GM23338 (cell line): ENCODE results near the gene ASPHD1. TPM values are rescaled to one million over a fixed set of nuclear protein-coding genes. Genes with fewer than 3 reads are reported as not detected.

Experiments
- ATAC-seq: fragments of 200-7000 bp; cut with Tn5 transposase; 3 replicates; pipeline ENCODE4 v1.9.1; 2020
- DNase-seq: peaks from one replicate; pipeline ENCODE4 v3.0.0-alpha.2; 2015; ENCODE audit warnings: low spot score
- H2AFZ ChIP-seq: fragments of 200-600 bp; sonication (generic); 2 replicates; pipeline ENCODE4 v1.8.0; 2016; ENCODE audit warnings: antibody characterized with exemption, mild to moderate bottlenecking, moderate library complexity
- H3F3A ChIP-seq: fragments of 200-600 bp; sonication (generic); replicated peaks from 2 replicates; pipeline ENCODE4 v1.8.0; 2017; ENCODE audit warnings: antibody characterized with exemption, mixed run types, low read depth
- H3K27ac ChIP-seq: fragments of 200-600 bp; sonication (generic); 2 replicates; pipeline ENCODE4 v1.6.1; 2016; ENCODE audit warnings: low read depth
- H3K27me3 ChIP-seq: fragments of 200-600 bp; sonication (generic); 2 replicates; pipeline ENCODE4 v1.8.0; 2016; ENCODE audit warnings: mild to moderate bottlenecking, mixed run types, moderate library complexity; ENCODE audit not compliant: insufficient read depth
- H3K36me3 ChIP-seq: fragments of 200-600 bp; sonication (generic); 2 replicates; pipeline ENCODE4 v1.8.0; 2016; ENCODE audit warnings: mild to moderate bottlenecking; ENCODE audit not compliant: insufficient read depth
- H3K4me1 ChIP-seq: fragments of 200-600 bp; sonication (generic); 2 replicates; pipeline ENCODE4 v1.8.0; 2016; ENCODE audit warnings: mild to moderate bottlenecking, moderate library complexity; ENCODE audit not compliant: insufficient read depth
- H3K4me2 ChIP-seq: fragments of 200-600 bp; sonication (generic); 2 replicates; pipeline ENCODE4 v1.7.1; 2017; ENCODE audit warnings: mixed run types
- H3K4me3 ChIP-seq: fragments of 200-600 bp; sonication (generic); 2 replicates; pipeline ENCODE4 v1.6.1; 2016; ENCODE audit warnings: mixed run types
- H3K79me2 ChIP-seq: fragments of 200-600 bp; sonication (generic); replicated peaks from 2 replicates; pipeline ENCODE4 v1.8.0; 2017; ENCODE audit warnings: mild to moderate bottlenecking; ENCODE audit not compliant: insufficient read depth
- H3K9me2 ChIP-seq: fragments of 200-600 bp; sonication (generic); 2 replicates; pipeline ENCODE4 v1.8.0; 2017; ENCODE audit not compliant: insufficient read depth
- H4K20me1 ChIP-seq: fragments of 200-600 bp; sonication (generic); replicated peaks from 2 replicates; pipeline ENCODE4 v1.8.0; 2017; ENCODE audit warnings: mild to moderate bottlenecking; ENCODE audit not compliant: insufficient read depth
- H3K27ac Mint-ChIP-seq: 2 replicates; pipeline ENCODE4 v1.8.0; 2020; ENCODE audit warnings: inconsistent platforms, mild to moderate bottlenecking, moderate library complexity, mixed read lengths
- H3K27me3 Mint-ChIP-seq: 3 replicates; pipeline ENCODE4 v1.8.0; 2022; ENCODE audit warnings: low read depth, mild to moderate bottlenecking, moderate library complexity, mixed read lengths, inconsistent platforms; ENCODE audit not compliant: insufficient read depth, poor library complexity
- H3K36me3 Mint-ChIP-seq: 3 replicates; pipeline ENCODE4 v1.8.0; 2021; ENCODE audit warnings: low read depth, mild to moderate bottlenecking, inconsistent platforms, moderate library complexity, mixed read lengths
- H3K4me1 Mint-ChIP-seq: 3 replicates; pipeline ENCODE4 v1.8.0; 2020; ENCODE audit warnings: mild to moderate bottlenecking, inconsistent platforms, mixed read lengths
- H3K4me3 Mint-ChIP-seq: 3 replicates; pipeline ENCODE4 v1.8.0; 2021; ENCODE audit warnings: moderate library complexity, mild to moderate bottlenecking, inconsistent platforms, mixed read lengths
- H3K9me3 Mint-ChIP-seq: 3 replicates; pipeline ENCODE4 v1.8.0; 2020; ENCODE audit warnings: moderate library complexity, mild to moderate bottlenecking, inconsistent platforms, mixed read lengths
- CTCF ChIP-seq, 2 experiments: fragments of 200-600 bp in 1 of 2; sonication (generic) in 1 of 2; conservative IDR thresholded peaks; 2 replicates each; pipeline versions ENCODE4 v1.5.1 to v1.6.1; 2016 to 2017; ENCODE audit warnings: antibody characterized with exemption in 2 of 2, low read depth in 2 of 2, mild to moderate bottlenecking in 2 of 2, moderate library complexity in 1 of 2
- ETS1 ChIP-seq: IDR thresholded peaks from 2 replicates; pipeline ENCODE4 v1.6.1; 2016; ENCODE audit warnings: antibody characterized with exemption
- EZH2 ChIP-seq: fragments of 200-600 bp; sonication (generic); IDR thresholded peaks from one replicate; pipeline ENCODE4 v1.8.0; 2017; ENCODE audit warnings: antibody characterized with exemption, mild to moderate bottlenecking, low read depth; ENCODE audit not compliant: unreplicated experiment
- EZH2phosphoT487 ChIP-seq: fragments of 200-600 bp; sonication (generic); IDR thresholded peaks from one replicate; pipeline ENCODE4 v1.8.1; 2018; ENCODE audit warnings: antibody characterized with exemption; ENCODE audit not compliant: unreplicated experiment
- NANOG ChIP-seq: IDR thresholded peaks from 2 replicates; pipeline ENCODE4 v1.6.1; 2016; ENCODE audit warnings: antibody characterized with exemption, borderline replicate concordance
- POLR2AphosphoS5 ChIP-seq: IDR thresholded peaks from 2 replicates; pipeline ENCODE4 v1.6.1; 2016; ENCODE audit warnings: antibody characterized with exemption, low read depth
- REST ChIP-seq: IDR thresholded peaks from one replicate; pipeline ENCODE4 v1.6.1; 2018; ENCODE audit warnings: antibody characterized with exemption; ENCODE audit not compliant: unreplicated experiment
- STAT1 ChIP-seq: IDR thresholded peaks from one replicate; pipeline ENCODE4 v1.6.1; 2016; ENCODE audit warnings: antibody characterized with exemption; ENCODE audit not compliant: unreplicated experiment
- ZNF114 ChIP-seq: fragments of 250-450 bp; sonication (Bioruptor Pico); IDR thresholded peaks from 2 replicates; pipeline ENCODE4 v1.5.0; 2020; ENCODE audit warnings: mild to moderate bottlenecking, moderate library complexity
- ZNF331 ChIP-seq: fragments of 250-450 bp; sonication (Bioruptor Pico); IDR thresholded peaks from 2 replicates; pipeline ENCODE4 v1.5.0; 2020; ENCODE audit warnings: low read depth, mild to moderate bottlenecking, moderate library complexity
- polyA plus RNA-seq: library from polyadenylated mRNA; unstranded; fragments of >200 nt; fragmentation: Nextera tagmentation; extraction: Ambion mirVana; gene quantifications from 2 replicates; pipeline ENCODE4 v1.2.1, GENCODE V29; 2016
- total RNA-seq: library from RNA; depleted of rRNA; stranded (reverse); fragments of >200 nt; shearing (Covaris generic); gene quantifications from 2 replicates; pipeline ENCODE4 v1.2.3, GENCODE V29; 2014
- TF ChIP-seq, protein P1 (sequence below): fragments of 250-450 bp; sonication (Bioruptor Pico); IDR thresholded peaks from 2 replicates; pipeline ENCODE4 v1.5.0; 2020; ENCODE audit warnings: mild to moderate bottlenecking, moderate library complexity

Gene ASPHD1
- total and polyA plus RNA-seq, 2 experiments from 2014 or later = 15.5 to 20.6 TPM

DNA sequence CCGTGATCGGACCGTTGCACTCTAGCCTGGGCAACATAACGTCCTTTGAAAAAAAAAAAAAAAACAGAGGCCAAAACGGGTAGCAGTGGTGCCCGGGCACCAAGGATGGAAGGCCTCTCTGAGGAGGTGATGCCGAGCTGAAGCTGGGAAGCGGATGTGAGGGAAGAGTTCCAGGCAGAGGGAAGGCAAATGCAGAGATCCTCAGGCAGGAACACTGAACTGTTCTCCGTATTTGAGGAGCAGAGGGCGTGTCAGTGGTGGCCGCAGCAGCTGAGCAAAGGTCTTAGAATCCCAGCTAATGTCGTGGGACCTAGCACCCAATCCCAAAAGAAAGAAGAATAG, 26.4 kb downstream of the ASPHD1 start (continued):
- TF ChIP-seq, protein P1, sequence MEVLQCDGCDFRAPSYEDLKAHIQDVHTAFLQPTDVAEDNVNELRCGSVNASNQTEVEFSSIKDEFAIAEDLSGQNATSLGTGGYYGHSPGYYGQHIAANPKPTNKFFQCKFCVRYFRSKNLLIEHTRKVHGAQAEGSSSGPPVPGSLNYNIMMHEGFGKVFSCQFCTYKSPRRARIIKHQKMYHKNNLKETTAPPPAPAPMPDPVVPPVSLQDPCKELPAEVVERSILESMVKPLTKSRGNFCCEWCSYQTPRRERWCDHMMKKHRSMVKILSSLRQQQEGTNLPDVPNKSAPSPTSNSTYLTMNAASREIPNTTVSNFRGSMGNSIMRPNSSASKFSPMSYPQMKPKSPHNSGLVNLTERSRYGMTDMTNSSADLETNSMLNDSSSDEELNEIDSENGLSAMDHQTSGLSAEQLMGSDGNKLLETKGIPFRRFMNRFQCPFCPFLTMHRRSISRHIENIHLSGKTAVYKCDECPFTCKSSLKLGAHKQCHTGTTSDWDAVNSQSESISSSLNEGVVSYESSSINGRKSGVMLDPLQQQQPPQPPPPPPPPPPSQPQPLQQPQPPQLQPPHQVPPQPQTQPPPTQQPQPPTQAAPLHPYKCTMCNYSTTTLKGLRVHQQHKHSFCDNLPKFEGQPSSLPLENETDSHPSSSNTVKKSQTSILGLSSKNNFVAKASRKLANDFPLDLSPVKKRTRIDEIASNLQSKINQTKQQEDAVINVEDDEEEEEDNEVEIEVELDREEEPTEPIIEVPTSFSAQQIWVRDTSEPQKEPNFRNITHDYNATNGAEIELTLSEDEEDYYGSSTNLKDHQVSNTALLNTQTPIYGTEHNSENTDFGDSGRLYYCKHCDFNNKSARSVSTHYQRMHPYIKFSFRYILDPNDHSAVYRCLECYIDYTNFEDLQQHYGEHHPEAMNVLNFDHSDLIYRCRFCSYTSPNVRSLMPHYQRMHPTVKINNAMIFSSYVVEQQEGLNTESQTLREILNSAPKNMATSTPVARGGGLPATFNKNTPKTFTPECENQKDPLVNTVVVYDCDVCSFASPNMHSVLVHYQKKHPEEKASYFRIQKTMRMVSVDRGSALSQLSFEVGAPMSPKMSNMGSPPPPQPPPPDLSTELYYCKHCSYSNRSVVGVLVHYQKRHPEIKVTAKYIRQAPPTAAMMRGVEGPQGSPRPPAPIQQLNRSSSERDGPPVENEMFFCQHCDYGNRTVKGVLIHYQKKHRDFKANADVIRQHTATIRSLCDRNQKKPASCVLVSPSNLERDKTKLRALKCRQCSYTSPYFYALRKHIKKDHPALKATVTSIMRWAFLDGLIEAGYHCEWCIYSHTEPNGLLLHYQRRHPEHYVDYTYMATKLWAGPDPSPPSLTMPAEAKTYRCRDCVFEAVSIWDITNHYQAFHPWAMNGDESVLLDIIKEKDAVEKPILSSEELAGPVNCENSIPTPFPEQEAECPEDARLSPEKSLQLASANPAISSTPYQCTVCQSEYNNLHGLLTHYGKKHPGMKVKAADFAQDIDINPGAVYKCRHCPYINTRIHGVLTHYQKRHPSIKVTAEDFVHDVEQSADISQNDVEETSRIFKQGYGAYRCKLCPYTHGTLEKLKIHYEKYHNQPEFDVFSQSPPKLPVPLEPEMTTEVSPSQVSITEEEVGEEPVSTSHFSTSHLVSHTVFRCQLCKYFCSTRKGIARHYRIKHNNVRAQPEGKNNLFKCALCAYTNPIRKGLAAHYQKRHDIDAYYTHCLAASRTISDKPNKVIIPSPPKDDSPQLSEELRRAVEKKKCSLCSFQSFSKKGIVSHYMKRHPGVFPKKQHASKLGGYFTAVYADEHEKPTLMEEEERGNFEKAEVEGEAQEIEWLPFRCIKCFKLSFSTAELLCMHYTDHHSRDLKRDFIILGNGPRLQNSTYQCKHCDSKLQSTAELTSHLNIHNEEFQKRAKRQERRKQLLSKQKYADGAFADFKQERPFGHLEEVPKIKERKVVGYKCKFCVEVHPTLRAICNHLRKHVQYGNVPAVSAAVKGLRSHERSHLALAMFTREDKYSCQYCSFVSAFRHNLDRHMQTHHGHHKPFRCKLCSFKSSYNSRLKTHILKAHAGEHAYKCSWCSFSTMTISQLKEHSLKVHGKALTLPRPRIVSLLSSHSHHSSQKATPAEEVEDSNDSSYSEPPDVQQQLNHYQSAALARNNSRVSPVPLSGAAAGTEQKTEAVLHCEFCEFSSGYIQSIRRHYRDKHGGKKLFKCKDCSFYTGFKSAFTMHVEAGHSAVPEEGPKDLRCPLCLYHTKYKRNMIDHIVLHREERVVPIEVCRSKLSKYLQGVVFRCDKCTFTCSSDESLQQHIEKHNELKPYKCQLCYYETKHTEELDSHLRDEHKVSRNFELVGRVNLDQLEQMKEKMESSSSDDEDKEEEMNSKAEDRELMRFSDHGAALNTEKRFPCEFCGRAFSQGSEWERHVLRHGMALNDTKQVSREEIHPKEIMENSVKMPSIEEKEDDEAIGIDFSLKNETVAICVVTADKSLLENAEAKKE (CRISPR knock-in tag) = no peak

DNA sequence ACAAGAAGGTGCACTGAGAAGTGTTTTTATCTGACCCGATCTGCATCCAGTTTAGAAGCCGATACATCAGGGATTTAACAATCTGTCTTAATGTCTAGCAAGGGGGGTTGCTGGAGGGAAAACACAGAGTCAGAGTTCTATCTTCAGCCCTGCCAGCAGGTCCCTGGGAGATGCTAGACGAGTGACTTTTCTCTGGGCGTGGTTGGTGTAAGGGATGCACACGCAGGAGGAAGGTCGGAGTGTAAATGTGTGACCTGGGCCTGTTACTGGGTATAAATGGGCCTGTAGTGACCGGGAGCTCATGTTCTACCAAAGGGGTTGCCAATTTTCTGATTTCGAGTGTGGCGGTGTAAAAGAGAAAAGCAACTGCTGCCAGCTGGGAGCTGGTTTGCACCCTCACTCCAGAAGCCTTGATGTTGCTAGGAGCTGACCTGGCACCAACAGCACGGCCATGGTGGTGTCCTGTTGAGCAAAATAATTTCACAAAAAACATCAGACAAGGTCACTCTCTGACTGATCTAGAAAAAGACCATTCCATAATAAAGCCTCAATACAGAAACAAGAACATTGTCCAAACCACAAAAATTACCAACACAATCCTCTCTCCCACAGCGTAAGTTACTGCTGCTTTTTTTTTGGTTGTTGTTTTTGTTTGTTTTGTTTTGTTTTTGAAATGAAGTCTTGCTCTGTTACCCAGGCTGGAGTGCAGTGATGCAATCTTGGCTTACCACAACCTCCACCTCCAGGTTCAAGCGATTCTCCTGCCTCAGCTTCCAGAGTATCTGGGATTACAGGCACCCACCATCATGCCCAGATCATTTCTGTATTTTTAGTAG, 27.0 kb downstream of the ASPHD1 start:
- Histone ChIP-seq H3K79me2 (peaks cover 25% of the 10 kb centered on the region), H3K4me2 (peak overlapping the region; percentile 92), H3K9me2 (no peaks in the 10 kb centered on the region), H3K36me3 (no peaks in the 10 kb centered on the region), H3K27me3 (no peaks in the 10 kb centered on the region), H4K20me1 (no peaks in the 10 kb centered on the region; the same call in 1 of the 2 replicates), H2AFZ (0 out of 2 replicates have a peak overlapping the region, but pooled peaks have one; percentile 95), H3K4me1 (peaks cover 14% of the 10 kb centered on the region; the same call in 1 of the 2 replicates), H3K27ac (no peak overlapping the region), H3F3A (peaks cover 5% of the 10 kb centered on the region; the same call in 1 of the 2 replicates), H3K4me3 (peak overlapping the region; percentile 91)
- Mint-ChIP-seq H3K27ac (no peak overlapping the region), H3K9me3 (no peaks in the 10 kb centered on the region; the same call in 2 of the 3 replicates), H3K27me3 (peaks cover 3% of the 10 kb centered on the region), H3K36me3 (peaks cover 5% of the 10 kb centered on the region; the same call in 2 of the 3 replicates), H3K4me3 (peak overlapping the region; percentile 87), H3K4me1 (peaks cover 19% of the 10 kb centered on the region)
- DNase-seq (no peak), ATAC-seq (no peak)
- TF ChIP-seq STAT1 (no peak), ETS1 (no peak), ZNF114 (CRISPR knock-in tag) (no peak), ZNF331 (no peak), EZH2 (no peak), POLR2AphosphoS5 (no peak), CTCF (conservative IDR thresholded peaks at IDR 0.05; ENCODE audit: low read depth in 2 of 2) (no peak), EZH2phosphoT487 (no peak), NANOG (no peak), REST (no peak)
